Fibroblast of lung (primary cell): ENCODE data around the gene BMPR1B. TPM values are rescaled to one million over a fixed set of nuclear protein-coding genes. Genes with fewer than 3 reads are reported as not detected.
A peak's percentile ranks its signal among the peaks of the same experiment; 100 is the strongest.

Experiments
- DNase-seq, 2 donors: peaks; one replicate each; pipeline versions ENCODE4 v3.0.0 to v3.0.0-alpha.2; 2010; ENCODE audit warnings: low read depth in 2 of 2
- H2AFZ ChIP-seq: 2 replicates; pipeline ENCODE4 v1.5.1; 2012; ENCODE audit warnings: low read length, control low read depth, inconsistent platforms
- H3K27ac ChIP-seq: 2 replicates; pipeline ENCODE4 v1.5.1; 2011; ENCODE audit warnings: low read length, control low read depth; ENCODE audit not compliant: insufficient read depth
- H3K27me3 ChIP-seq: 2 replicates; pipeline ENCODE4 v1.5.1; 2011; ENCODE audit warnings: mild to moderate bottlenecking, low read length; ENCODE audit not compliant: control insufficient read depth, insufficient read depth
- H3K36me3 ChIP-seq: 2 replicates; pipeline ENCODE4 v1.5.1; 2011; ENCODE audit warnings: low read length; ENCODE audit not compliant: control insufficient read depth, insufficient read depth
- H3K4me1 ChIP-seq: 2 replicates; pipeline ENCODE4 v1.5.1; 2011; ENCODE audit warnings: low read length; ENCODE audit not compliant: control insufficient read depth, insufficient read depth; ENCODE audit errors: extremely low read depth
- H3K4me2 ChIP-seq: 2 replicates; pipeline ENCODE4 v1.5.1; 2011; ENCODE audit warnings: low read length, control low read depth; ENCODE audit not compliant: insufficient read depth; ENCODE audit errors: extremely low read depth
- H3K4me3 ChIP-seq, 4 experiments: fragments of 200-600 bp in 1 of 4; sonication (generic) in 1 of 4; replicated peaks in 1 of 4; 2 replicates each; pipeline ENCODE4 v1.5.1; 2011 to 2016; ENCODE audit warnings: low read length in 4 of 4, low read depth in 3 of 4, mild to moderate bottlenecking in 3 of 4, control low read depth in 2 of 4, inconsistent platforms in 1 of 4, mixed read lengths in 1 of 4; ENCODE audit not compliant: insufficient read depth in 1 of 4; ENCODE audit errors: control extremely low read depth in 1 of 4
- H3K79me2 ChIP-seq: 2 replicates; pipeline ENCODE4 v1.5.1; 2012; ENCODE audit warnings: mild to moderate bottlenecking, low read length, inconsistent platforms; ENCODE audit not compliant: control insufficient read depth, insufficient read depth
- H3K9ac ChIP-seq: 2 replicates; pipeline ENCODE4 v1.5.1; 2011; ENCODE audit warnings: mild to moderate bottlenecking, low read length, control low read depth; ENCODE audit not compliant: insufficient read depth
- H3K9me3 ChIP-seq: 2 replicates; pipeline ENCODE4 v1.5.1; 2012; ENCODE audit warnings: low read depth, low read length; ENCODE audit not compliant: control insufficient read depth, insufficient read depth
- H4K20me1 ChIP-seq: 2 replicates; pipeline ENCODE4 v1.5.1; 2011; ENCODE audit warnings: low read length; ENCODE audit not compliant: control insufficient read depth, insufficient read depth; ENCODE audit errors: extremely low read depth
- EZH2 ChIP-seq: IDR thresholded peaks from 2 replicates; pipeline ENCODE4 v1.5.1; 2012; ENCODE audit warnings: low read length, control low read depth, mild to moderate bottlenecking; ENCODE audit errors: missing control alignments
- polyA plus RNA-seq, 2 donors: library from polyadenylated mRNA; depleted of rRNA in 1 of 2; stranded (reverse) in 1 of 2; unstranded in 1 of 2; fragments of >200 nt; gene quantifications; 2 replicates each; pipeline ENCODE4 v1.2.1, GENCODE V29; 2011 to 2012; ENCODE audit warnings: missing spikeins in 1 of 2
- total RNA-seq: library from RNA; depleted of rRNA; stranded (reverse); fragments of >200 nt; gene quantifications from 2 replicates; pipeline ENCODE4 v1.2.1, GENCODE V29; 2014
- TF ChIP-seq, protein P1 (sequence below), 2 donors: IDR thresholded peaks in 1 of 2; conservative IDR thresholded peaks in 1 of 2; 1 replicate in 1 of 2; 2 replicates in 1 of 2; pipeline ENCODE4 v1.5.1; 2011 to 2012; ENCODE audit warnings: low read length in 2 of 2, control low read depth in 1 of 2, inconsistent platforms in 1 of 2, low read depth in 1 of 2, mild to moderate bottlenecking in 1 of 2

Gene BMPR1B
- total and polyA plus RNA-seq, 2 donors (not counting 1 experiment from before 2014, with no cell fraction given), result 0.17 to 0.45 TPM

DNA sequence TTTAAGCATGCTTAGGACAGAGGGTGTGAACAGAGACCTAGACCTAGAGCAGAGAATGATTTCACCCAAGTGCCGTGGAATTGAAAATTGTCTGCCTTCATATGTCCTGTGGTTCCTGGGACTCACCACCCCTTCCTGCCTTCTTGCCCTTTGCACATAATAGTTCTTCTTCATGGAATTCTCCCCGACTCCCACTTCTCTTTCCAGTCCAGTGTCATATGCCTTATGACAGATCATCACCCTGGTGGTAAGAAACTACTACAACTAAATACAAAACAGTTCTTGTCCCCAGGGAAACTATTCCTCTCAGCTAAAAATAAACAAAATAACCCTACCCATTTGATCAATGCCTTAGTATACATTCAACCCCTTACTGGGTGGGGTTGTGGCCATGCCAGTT, 43.3 kb downstream of the BMPR1B start:
- no peaks in the 10 kb centered on the region for H3K9me3 ChIP-seq
- DNase-seq, result no peak
- H3K27ac ChIP-seq, result no peak overlapping the region
- H4K20me1 ChIP-seq, result no peaks in the 10 kb centered on the region
- TF ChIP-seq, protein P1, sequence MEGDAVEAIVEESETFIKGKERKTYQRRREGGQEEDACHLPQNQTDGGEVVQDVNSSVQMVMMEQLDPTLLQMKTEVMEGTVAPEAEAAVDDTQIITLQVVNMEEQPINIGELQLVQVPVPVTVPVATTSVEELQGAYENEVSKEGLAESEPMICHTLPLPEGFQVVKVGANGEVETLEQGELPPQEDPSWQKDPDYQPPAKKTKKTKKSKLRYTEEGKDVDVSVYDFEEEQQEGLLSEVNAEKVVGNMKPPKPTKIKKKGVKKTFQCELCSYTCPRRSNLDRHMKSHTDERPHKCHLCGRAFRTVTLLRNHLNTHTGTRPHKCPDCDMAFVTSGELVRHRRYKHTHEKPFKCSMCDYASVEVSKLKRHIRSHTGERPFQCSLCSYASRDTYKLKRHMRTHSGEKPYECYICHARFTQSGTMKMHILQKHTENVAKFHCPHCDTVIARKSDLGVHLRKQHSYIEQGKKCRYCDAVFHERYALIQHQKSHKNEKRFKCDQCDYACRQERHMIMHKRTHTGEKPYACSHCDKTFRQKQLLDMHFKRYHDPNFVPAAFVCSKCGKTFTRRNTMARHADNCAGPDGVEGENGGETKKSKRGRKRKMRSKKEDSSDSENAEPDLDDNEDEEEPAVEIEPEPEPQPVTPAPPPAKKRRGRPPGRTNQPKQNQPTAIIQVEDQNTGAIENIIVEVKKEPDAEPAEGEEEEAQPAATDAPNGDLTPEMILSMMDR (conservative IDR thresholded peaks at IDR 0.05 in 1 of 2, IDR thresholded peaks at IDR 0.05 in 1 of 2; ENCODE audit: low read depth in 1 of 2, low read length in 2 of 2), result no peak
- TF ChIP-seq EZH2, result no peak
- H3K4me1 ChIP-seq, result no peaks in the 10 kb centered on the region
- H3K36me3 ChIP-seq, result no peaks in the 10 kb centered on the region
- no peak overlapping the region for H3K4me3 ChIP-seq
- H2AFZ ChIP-seq, result no peak overlapping the region
- no peak overlapping the region for H3K4me2 ChIP-seq
- no peaks in the 10 kb centered on the region for H3K27me3 ChIP-seq
- H3K9ac ChIP-seq, result no peak overlapping the region
- H3K79me2 ChIP-seq, result no peaks in the 10 kb centered on the region

GRCh38 chr4:94802091-94802490, 44.3 kb downstream of the BMPR1B start:
- no peak for TF ChIP-seq EZH2
- TF ChIP-seq, protein P1 (conservative IDR thresholded peaks at IDR 0.05 in 1 of 2, IDR thresholded peaks at IDR 0.05 in 1 of 2; ENCODE audit: low read depth in 1 of 2, low read length in 2 of 2), result no peak
- Histone ChIP-seq H3K9me3 (no peaks in the 10 kb centered on the region), H3K9ac (no peak overlapping the region), H3K36me3 (no peaks in the 10 kb centered on the region), H3K27ac (no peak overlapping the region), H2AFZ (no peak overlapping the region), H3K79me2 (no peaks in the 10 kb centered on the region), H3K27me3 (no peaks in the 10 kb centered on the region), H4K20me1 (no peaks in the 10 kb centered on the region), H3K4me3 (no peak overlapping the region), H3K4me2 (no peak overlapping the region), H3K4me1 (no peaks in the 10 kb centered on the region)
- no peak for DNase-seq

DNA sequence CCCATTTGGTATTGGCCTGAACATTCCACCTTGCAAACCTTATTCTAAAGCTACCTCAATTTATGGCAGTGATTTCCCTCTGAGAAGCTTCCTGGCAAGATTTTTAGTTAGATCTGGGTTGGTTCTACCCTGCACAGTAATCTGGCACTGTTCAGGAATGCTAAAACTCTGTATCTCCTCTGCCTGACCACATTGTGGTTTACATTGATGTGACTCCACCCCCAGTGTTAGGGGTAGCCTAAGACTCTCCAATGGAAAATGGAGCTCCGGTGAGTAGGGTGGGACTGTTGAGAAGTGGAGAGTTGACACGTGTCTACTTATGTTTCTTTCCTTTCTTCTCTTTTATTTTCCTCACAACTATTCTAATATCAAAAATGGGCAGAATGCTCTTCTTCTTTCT, 45.4 kb downstream of the BMPR1B start:
- Histone ChIP-seq H3K4me3 (no peak overlapping the region), H3K9me3 (no peaks in the 10 kb centered on the region), H3K27me3 (no peaks in the 10 kb centered on the region), H3K27ac (no peak overlapping the region), H4K20me1 (no peaks in the 10 kb centered on the region), H3K4me2 (no peak overlapping the region), H3K79me2 (no peaks in the 10 kb centered on the region), H3K4me1 (no peaks in the 10 kb centered on the region), H3K36me3 (no peaks in the 10 kb centered on the region), H2AFZ (no peak overlapping the region), H3K9ac (no peak overlapping the region)
- no peak for TF ChIP-seq EZH2
- TF ChIP-seq, protein P1 (conservative IDR thresholded peaks at IDR 0.05 in 1 of 2, IDR thresholded peaks at IDR 0.05 in 1 of 2; ENCODE audit: low read depth in 1 of 2, low read length in 2 of 2), result no peak
- peak in 1 of 2 donors; percentile 65 for DNase-seq
